ENCODE measurements around the gene RFLNA.

RFLNA gene, protein sequence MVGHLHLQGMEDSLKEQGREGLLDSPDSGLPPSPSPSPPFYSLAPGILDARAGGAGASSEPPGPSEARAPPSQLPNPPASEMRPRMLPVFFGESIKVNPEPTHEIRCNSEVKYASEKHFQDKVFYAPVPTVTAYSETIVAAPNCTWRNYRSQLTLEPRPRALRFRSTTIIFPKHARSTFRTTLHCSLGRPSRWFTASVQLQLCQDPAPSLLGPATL

DNA sequence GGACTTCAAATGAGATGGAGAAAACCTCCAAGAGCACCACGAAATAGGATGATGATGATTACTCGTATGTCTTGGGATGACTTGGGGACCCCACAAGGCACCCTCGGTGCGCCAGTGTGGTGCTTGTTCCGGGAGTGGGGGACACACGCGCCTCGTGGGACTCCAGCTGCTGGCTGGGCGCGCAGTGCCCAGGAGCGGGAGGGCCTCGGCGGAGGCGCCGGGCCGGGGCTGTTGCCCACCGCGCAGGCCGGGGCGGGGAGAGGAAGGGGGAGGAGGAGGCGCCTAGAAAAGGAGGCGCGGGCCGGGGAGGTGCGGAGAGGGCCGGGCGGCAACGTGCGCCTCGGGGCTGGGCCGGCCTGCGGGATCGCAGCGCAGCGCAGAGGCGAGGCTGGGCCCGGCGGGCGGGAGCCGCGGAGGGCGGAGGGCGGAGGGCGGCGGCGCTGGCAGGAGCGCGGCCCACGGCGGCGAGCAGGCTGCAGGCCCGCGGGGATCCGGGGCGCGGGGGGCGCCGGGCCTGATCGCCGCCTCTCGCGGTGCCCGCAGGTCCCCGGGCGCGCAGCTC, at the start of gene RFLNA:
TSS of gene RFLNA (plus strand) at position 314 of the 562 bp plus-strand sequence. CDS start 337 bp downstream, outside the sequence.
- in situ Hi-C loops (cut with MboI; ENCODE audit: low sequenced_read_pairs, unreplicated experiment), result no loop called here
- TF ChIP-seq, protein P1, sequence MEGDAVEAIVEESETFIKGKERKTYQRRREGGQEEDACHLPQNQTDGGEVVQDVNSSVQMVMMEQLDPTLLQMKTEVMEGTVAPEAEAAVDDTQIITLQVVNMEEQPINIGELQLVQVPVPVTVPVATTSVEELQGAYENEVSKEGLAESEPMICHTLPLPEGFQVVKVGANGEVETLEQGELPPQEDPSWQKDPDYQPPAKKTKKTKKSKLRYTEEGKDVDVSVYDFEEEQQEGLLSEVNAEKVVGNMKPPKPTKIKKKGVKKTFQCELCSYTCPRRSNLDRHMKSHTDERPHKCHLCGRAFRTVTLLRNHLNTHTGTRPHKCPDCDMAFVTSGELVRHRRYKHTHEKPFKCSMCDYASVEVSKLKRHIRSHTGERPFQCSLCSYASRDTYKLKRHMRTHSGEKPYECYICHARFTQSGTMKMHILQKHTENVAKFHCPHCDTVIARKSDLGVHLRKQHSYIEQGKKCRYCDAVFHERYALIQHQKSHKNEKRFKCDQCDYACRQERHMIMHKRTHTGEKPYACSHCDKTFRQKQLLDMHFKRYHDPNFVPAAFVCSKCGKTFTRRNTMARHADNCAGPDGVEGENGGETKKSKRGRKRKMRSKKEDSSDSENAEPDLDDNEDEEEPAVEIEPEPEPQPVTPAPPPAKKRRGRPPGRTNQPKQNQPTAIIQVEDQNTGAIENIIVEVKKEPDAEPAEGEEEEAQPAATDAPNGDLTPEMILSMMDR (IDR thresholded peaks at IDR 0.05; ENCODE audit: borderline replicate concordance, control extremely low read depth, extremely low read depth, insufficient read depth, missing control alignments), result no peak
- no peak for DNase-seq (ENCODE audit: low spot score)

DNA sequence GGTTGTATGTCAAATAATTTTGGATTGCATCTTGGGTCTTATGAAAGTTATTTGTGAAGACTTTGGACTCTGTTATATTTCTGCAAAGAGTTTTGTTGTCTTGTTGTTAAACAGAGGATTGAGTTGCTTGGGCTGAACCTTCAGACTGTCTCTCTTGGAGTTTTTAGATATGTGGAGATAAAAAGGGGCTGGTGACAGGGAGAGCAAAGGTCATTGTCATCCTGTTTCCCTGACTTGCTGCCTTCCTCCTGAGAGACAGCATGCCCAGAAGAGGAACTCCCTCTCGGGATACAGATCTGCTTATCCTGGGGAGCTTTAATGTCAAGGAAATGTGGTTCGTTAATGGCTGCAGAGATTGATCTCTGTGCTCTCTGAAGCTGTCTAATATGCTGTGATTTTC, 47.6 kb upstream of the RFLNA start:
- TF ChIP-seq, protein P1 (IDR thresholded peaks at IDR 0.05; ENCODE audit: borderline replicate concordance, control extremely low read depth, extremely low read depth, insufficient read depth, missing control alignments), result no peak
- in situ Hi-C loops (cut with MboI; ENCODE audit: low sequenced_read_pairs, unreplicated experiment), result no loop called here
- no peak for DNase-seq (ENCODE audit: low spot score)

DNA sequence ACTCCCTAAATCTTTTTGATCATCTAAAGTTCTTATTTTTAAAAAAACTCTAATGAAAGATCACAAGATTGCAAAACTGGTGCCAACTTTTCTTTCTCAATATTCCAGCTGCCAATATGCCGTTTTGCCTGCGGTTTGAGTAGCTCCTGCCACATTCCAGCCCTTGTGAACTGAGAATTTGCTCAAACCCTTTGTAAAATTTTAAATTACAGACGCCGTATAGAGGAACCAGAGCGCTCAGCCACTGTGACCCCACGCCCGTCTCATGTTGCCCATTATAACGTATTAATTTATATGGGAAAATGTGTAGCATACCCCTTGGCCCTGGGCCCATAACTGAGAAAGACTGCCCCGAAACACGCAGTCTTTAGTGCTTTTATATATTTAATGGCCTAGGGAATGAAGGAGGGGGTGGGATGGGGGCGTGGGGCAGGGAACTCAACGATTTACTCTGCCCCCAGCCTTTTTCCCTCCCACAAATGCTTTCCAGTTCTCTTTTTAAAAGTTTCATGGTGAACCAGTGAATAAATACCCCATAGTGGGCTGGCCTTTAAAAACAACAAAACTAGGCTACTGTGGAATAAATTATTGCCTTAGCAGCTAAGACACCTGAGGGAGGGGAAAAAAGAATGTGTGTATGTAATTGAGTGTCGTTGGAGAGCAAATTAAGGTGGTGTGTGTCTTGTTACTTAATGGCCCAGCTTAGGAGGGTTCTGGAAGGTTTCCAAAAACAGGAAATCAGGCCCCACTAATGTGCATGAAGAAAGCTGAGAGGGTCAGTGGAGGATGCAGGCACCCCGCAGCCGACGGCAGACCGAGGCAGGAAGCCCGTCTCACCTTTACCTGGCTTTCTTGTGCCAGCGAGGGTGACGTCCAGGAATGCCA, 45.7 kb upstream of the RFLNA start:
- in situ Hi-C loops (cut with MboI; ENCODE audit: low sequenced_read_pairs, unreplicated experiment), result no loop called here
- TF ChIP-seq, protein P1 (IDR thresholded peaks at IDR 0.05; ENCODE audit: borderline replicate concordance, control extremely low read depth, extremely low read depth, insufficient read depth, missing control alignments), result no peak
- DNase-seq (ENCODE audit: low spot score), result no peak

DNA sequence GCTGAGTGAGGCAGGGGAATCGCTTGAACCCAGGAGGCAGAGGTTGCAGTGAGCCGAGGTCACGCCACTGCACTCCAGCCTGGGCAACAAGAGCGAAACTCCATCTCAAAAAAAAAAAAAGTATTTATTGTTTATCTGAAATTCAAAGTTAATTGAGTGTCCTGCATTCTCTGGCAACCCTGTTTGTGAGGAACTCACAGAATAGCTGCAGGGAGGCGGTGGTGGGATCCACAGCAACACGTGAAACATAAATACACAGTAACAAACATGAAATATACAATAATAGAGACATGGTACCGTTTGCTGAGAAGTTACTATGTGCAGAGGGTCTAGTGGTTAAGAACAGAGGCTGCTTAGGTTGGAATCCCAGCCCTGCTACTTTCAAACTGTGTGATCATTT, 43.7 kb upstream of the RFLNA start:
- TF ChIP-seq, protein P1 (IDR thresholded peaks at IDR 0.05; ENCODE audit: borderline replicate concordance, control extremely low read depth, extremely low read depth, insufficient read depth, missing control alignments), result no peak
- in situ Hi-C loops (cut with MboI; ENCODE audit: low sequenced_read_pairs, unreplicated experiment), result no loop called here
- DNase-seq (ENCODE audit: low spot score), result no peak

DNA sequence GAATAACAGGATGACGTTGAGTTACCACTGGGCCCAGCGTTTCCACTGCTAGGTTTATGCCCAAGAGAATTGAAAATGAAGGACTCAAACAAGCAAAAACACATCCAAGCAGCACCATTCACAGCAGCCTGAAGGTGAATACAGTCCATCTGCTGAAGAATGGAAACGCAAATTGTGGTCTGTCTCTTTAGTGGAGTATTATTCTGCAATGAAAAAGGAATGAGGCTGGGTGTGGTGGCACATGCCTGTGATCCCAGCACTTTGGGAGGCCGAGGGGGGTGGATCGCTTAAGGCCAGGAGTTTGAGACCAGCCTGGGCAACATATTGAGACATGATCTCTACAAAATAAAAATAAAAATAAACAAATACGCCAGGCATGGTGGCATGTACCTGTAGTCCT, 41.9 kb upstream of the RFLNA start:
- DNase-seq (ENCODE audit: low spot score), result no peak
- TF ChIP-seq, protein P1 (IDR thresholded peaks at IDR 0.05; ENCODE audit: borderline replicate concordance, control extremely low read depth, extremely low read depth, insufficient read depth, missing control alignments), result no peak
- in situ Hi-C loops (cut with MboI; ENCODE audit: low sequenced_read_pairs, unreplicated experiment), result no loop called here

DNA sequence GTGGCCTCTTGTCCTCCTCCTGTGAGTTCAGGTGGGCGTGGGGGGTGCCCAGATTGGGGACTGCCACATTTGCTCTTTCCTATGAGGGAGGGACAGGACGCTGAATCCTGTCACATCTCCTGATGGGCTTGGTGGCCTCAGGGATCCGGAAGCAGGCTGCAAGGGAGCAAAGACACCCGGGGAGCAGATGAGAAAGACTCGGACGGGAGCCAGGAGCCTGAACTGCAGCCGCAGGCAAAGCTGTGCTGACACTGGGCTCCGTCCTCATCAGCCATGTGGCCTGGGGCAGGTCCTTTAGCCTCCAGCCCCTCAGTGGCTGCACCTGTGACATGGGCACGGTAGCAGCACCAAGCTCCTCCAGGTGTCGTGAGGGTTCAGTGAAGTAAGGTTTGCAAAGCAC, 40.8 kb upstream of the RFLNA start:
- TF ChIP-seq, protein P1 (IDR thresholded peaks at IDR 0.05; ENCODE audit: borderline replicate concordance, control extremely low read depth, extremely low read depth, insufficient read depth, missing control alignments), result no peak
- in situ Hi-C loops (cut with MboI; ENCODE audit: low sequenced_read_pairs, unreplicated experiment), result no loop called here
- DNase-seq (ENCODE audit: low spot score), result no peak

Measured in GM13976 (cell line).